ENCODE measurements around the gene FKBP7. TPM values are rescaled to one million over a fixed set of nuclear protein-coding genes. Genes with fewer than 3 reads are reported as not detected.

FKBP7 gene
- total RNA-seq, 2 experiments from 2014 or later = 2.6 to 3.6 TPM

- ATAC-seq (no peak), DNase-seq (no peak)
- Mint-ChIP-seq H3K9me3 (ENCODE audit: insufficient read depth) (no peaks in the 10 kb centered on the region), H3K4me1 (ENCODE audit: low read depth) (peaks cover 19% of the 10 kb centered on the region), H3K27me3 (ENCODE audit: low read depth) (no peaks in the 10 kb centered on the region), H3K27ac (no peak overlapping the region), H3K36me3 (ENCODE audit: low read depth) (peaks cover 25% of the 10 kb centered on the region), H3K4me3 (no peak overlapping the region)
- CTCF ChIA-PET = interaction anchor here (1.0 kb wide), 1 partner anchor 35 kb away, joined by 3 read pairs; no protein-coding TSS in a partner anchor
- POLR2A ChIA-PET = no interaction called here
These were observed 35.5 kb upstream of the FKBP7 start for GRCh38 chr2:178513876-178514275.

- ChIA-PET POLR2A (no interaction called here), CTCF (no interaction called here)
- Mint-ChIP-seq H3K27ac (no peak overlapping the region), H3K36me3 (ENCODE audit: low read depth) (peaks cover 27% of the 10 kb centered on the region), H3K9me3 (ENCODE audit: insufficient read depth) (no peaks in the 10 kb centered on the region), H3K27me3 (ENCODE audit: low read depth) (no peaks in the 10 kb centered on the region), H3K4me1 (ENCODE audit: low read depth) (peaks cover 26% of the 10 kb centered on the region), H3K4me3 (no peak overlapping the region)
- DNase-seq (no peak), ATAC-seq (no peak)
These were observed 34.1 kb upstream of the FKBP7 start for GRCh38 chr2:178512484-178512883.

- ATAC-seq (no peak), DNase-seq (no peak)
- no peaks in the 10 kb centered on the region for H3K9me3 Mint-ChIP-seq (ENCODE audit: insufficient read depth)
- CTCF ChIA-PET = no interaction called here
- H3K27ac Mint-ChIP-seq = no peak overlapping the region
- POLR2A ChIA-PET = no interaction called here
- H3K27me3 Mint-ChIP-seq (ENCODE audit: low read depth) = no peaks in the 10 kb centered on the region
- peaks cover 26% of the 10 kb centered on the region for H3K4me1 Mint-ChIP-seq (ENCODE audit: low read depth)
- H3K36me3 Mint-ChIP-seq (ENCODE audit: low read depth) = peaks cover 29% of the 10 kb centered on the region
- no peak overlapping the region for H3K4me3 Mint-ChIP-seq
These were observed 32.0 kb upstream of the FKBP7 start for GRCh38 chr2:178510384-178510783.

- Mint-ChIP-seq H3K27ac (no peak overlapping the region), H3K4me3 (no peak overlapping the region), H3K27me3 (ENCODE audit: low read depth) (no peaks in the 10 kb centered on the region), H3K36me3 (ENCODE audit: low read depth) (peaks cover 32% of the 10 kb centered on the region), H3K4me1 (ENCODE audit: low read depth) (peaks cover 11% of the 10 kb centered on the region), H3K9me3 (ENCODE audit: insufficient read depth) (no peaks in the 10 kb centered on the region)
- ChIA-PET POLR2A (no interaction called here), CTCF (no interaction called here)
- ATAC-seq (no peak), DNase-seq (no peak)
These were observed 30.2 kb upstream of the FKBP7 start for GRCh38 chr2:178508646-178509045.

- Mint-ChIP-seq H3K9me3 (ENCODE audit: insufficient read depth) (no peaks in the 10 kb centered on the region), H3K4me1 (ENCODE audit: low read depth) (peaks cover 8% of the 10 kb centered on the region), H3K27ac (no peak overlapping the region), H3K36me3 (ENCODE audit: low read depth) (peaks cover 38% of the 10 kb centered on the region), H3K27me3 (ENCODE audit: low read depth) (no peaks in the 10 kb centered on the region), H3K4me3 (no peak overlapping the region)
- ChIA-PET CTCF (interaction anchor here (1.5 to 1.7 kb wide), 2 partner anchors 13 to 16 kb away, joined by 5 to 6 read pairs; no protein-coding TSS in a partner anchor), POLR2A (no interaction called here)
- DNase-seq (no peak), ATAC-seq (no peak)
These were observed 28.5 kb upstream of the FKBP7 start for GRCh38 chr2:178506949-178507348.

GRCh38 chr2:178506524-178506923 is 28.1 kb upstream of the FKBP7 start:
- H3K9me3 Mint-ChIP-seq (ENCODE audit: insufficient read depth) = no peaks in the 10 kb centered on the region
- no peaks in the 10 kb centered on the region for H3K27me3 Mint-ChIP-seq (ENCODE audit: low read depth)
- POLR2A ChIA-PET = no interaction called here
- CTCF ChIA-PET = interaction anchor here (1.5 to 1.7 kb wide), 2 partner anchors 13 to 17 kb away, joined by 5 to 6 read pairs; no protein-coding TSS in a partner anchor
- no peak overlapping the region for H3K27ac Mint-ChIP-seq
- peaks cover 8% of the 10 kb centered on the region for H3K4me1 Mint-ChIP-seq (ENCODE audit: low read depth)
- no peak overlapping the region for H3K4me3 Mint-ChIP-seq
- DNase-seq (no peak), ATAC-seq (no peak)
- H3K36me3 Mint-ChIP-seq (ENCODE audit: low read depth) = peaks cover 39% of the 10 kb centered on the region

GRCh38 chr2:178506101-178506500 is 27.7 kb upstream of the FKBP7 start:
- ChIA-PET POLR2A (no interaction called here), CTCF (interaction anchor here (1.5 to 1.7 kb wide), 2 partner anchors 14 to 17 kb away, joined by 5 to 6 read pairs; no protein-coding TSS in a partner anchor)
- Mint-ChIP-seq H3K4me3 (no peak overlapping the region), H3K9me3 (ENCODE audit: insufficient read depth) (no peaks in the 10 kb centered on the region), H3K4me1 (ENCODE audit: low read depth) (peaks cover 8% of the 10 kb centered on the region), H3K27ac (no peak overlapping the region), H3K36me3 (ENCODE audit: low read depth) (peaks cover 42% of the 10 kb centered on the region), H3K27me3 (ENCODE audit: low read depth) (no peaks in the 10 kb centered on the region)
- no peak for DNase-seq
- ATAC-seq = no peak

GRCh38 chr2:178502751-178503150 is 24.4 kb upstream of the FKBP7 start:
- DNase-seq = no peak
- H3K27me3 Mint-ChIP-seq (ENCODE audit: low read depth) = no peaks in the 10 kb centered on the region
- ATAC-seq = no peak
- H3K4me3 Mint-ChIP-seq = no peak overlapping the region
- H3K9me3 Mint-ChIP-seq (ENCODE audit: insufficient read depth) = no peaks in the 10 kb centered on the region
- ChIA-PET POLR2A (no interaction called here), CTCF (interaction anchor here (0.8 kb wide), 1 partner anchor 21 kb away, joined by 3 read pairs; no protein-coding TSS in a partner anchor)
- peaks cover 2% of the 10 kb centered on the region for H3K4me1 Mint-ChIP-seq (ENCODE audit: low read depth)
- peaks cover 57% of the 10 kb centered on the region for H3K36me3 Mint-ChIP-seq (ENCODE audit: low read depth)
- H3K27ac Mint-ChIP-seq = no peak overlapping the region

GRCh38 chr2:178499640-178500039 is 21.2 kb upstream of the FKBP7 start:
- no peaks in the 10 kb centered on the region for H3K9me3 Mint-ChIP-seq (ENCODE audit: insufficient read depth)
- H3K27me3 Mint-ChIP-seq (ENCODE audit: low read depth) = no peaks in the 10 kb centered on the region
- peaks cover 70% of the 10 kb centered on the region for H3K36me3 Mint-ChIP-seq (ENCODE audit: low read depth)
- H3K27ac Mint-ChIP-seq = no peak overlapping the region
- ChIA-PET CTCF (interaction anchor here (1.2 kb wide), 1 partner anchor 17 kb away, joined by 3 read pairs; no protein-coding TSS in a partner anchor), POLR2A (no interaction called here)
- ATAC-seq (no peak), DNase-seq (no peak)
- H3K4me3 Mint-ChIP-seq = no peak overlapping the region
- H3K4me1 Mint-ChIP-seq (ENCODE audit: low read depth) = peaks cover 7% of the 10 kb centered on the region

GRCh38 chr2:178498137-178498536 is 19.7 kb upstream of the FKBP7 start:
- no peak overlapping the region for H3K27ac Mint-ChIP-seq
- H3K4me3 Mint-ChIP-seq = no peak overlapping the region
- ATAC-seq (no peak), DNase-seq (no peak)
- H3K27me3 Mint-ChIP-seq (ENCODE audit: low read depth) = no peaks in the 10 kb centered on the region
- POLR2A ChIA-PET = no interaction called here
- CTCF ChIA-PET = no interaction called here
- H3K4me1 Mint-ChIP-seq (ENCODE audit: low read depth) = peaks cover 7% of the 10 kb centered on the region
- H3K36me3 Mint-ChIP-seq (ENCODE audit: low read depth) = peaks cover 70% of the 10 kb centered on the region
- no peaks in the 10 kb centered on the region for H3K9me3 Mint-ChIP-seq (ENCODE audit: insufficient read depth)

- H3K4me1 Mint-ChIP-seq (ENCODE audit: low read depth) = peaks cover 7% of the 10 kb centered on the region
- no peak overlapping the region for H3K27ac Mint-ChIP-seq
- ATAC-seq (no peak), DNase-seq (no peak)
- peaks cover 63% of the 10 kb centered on the region for H3K36me3 Mint-ChIP-seq (ENCODE audit: low read depth)
- no peaks in the 10 kb centered on the region for H3K27me3 Mint-ChIP-seq (ENCODE audit: low read depth)
- ChIA-PET POLR2A (no interaction called here), CTCF (interaction anchor here (1.5 kb wide), 2 partner anchors 17 to 82 kb away, joined by 5 to 7 read pairs; partner anchors contain the start of gene PLEKHA3)
- H3K4me3 Mint-ChIP-seq = no peak overlapping the region
- H3K9me3 Mint-ChIP-seq (ENCODE audit: insufficient read depth) = no peaks in the 10 kb centered on the region
These were observed 17.6 kb upstream of the FKBP7 start for GRCh38 chr2:178496049-178496448.

GRCh38 chr2:178491612-178492011 is 13.2 kb upstream of the FKBP7 start:
- Mint-ChIP-seq H3K4me3 (no peak overlapping the region), H3K9me3 (ENCODE audit: insufficient read depth) (no peaks in the 10 kb centered on the region), H3K36me3 (ENCODE audit: low read depth) (peaks cover 64% of the 10 kb centered on the region), H3K27ac (no peak overlapping the region), H3K27me3 (ENCODE audit: low read depth) (no peaks in the 10 kb centered on the region), H3K4me1 (ENCODE audit: low read depth) (peaks cover 7% of the 10 kb centered on the region)
- ChIA-PET POLR2A (no interaction called here), CTCF (interaction anchor here (1.3 to 2.5 kb wide), 3 partner anchors 9 to 78 kb away, joined by 3 to 9 read pairs (median 5); no protein-coding TSS in a partner anchor)
- ATAC-seq (no peak), DNase-seq (no peak)

GRCh38 chr2:178485356-178485755 is 7.0 kb upstream of the FKBP7 start:
- Mint-ChIP-seq H3K27ac (no peak overlapping the region), H3K27me3 (ENCODE audit: low read depth) (no peaks in the 10 kb centered on the region), H3K36me3 (ENCODE audit: low read depth) (peaks cover 41% of the 10 kb centered on the region), H3K4me3 (no peak overlapping the region), H3K4me1 (ENCODE audit: low read depth) (peaks cover 19% of the 10 kb centered on the region), H3K9me3 (ENCODE audit: insufficient read depth) (no peaks in the 10 kb centered on the region)
- ATAC-seq (no peak), DNase-seq (no peak)
- ChIA-PET POLR2A (no interaction called here), CTCF (interaction anchor here (0.7 kb wide), 1 partner anchor 19 kb away, joined by 3 read pairs; no protein-coding TSS in a partner anchor)
